K562 (cell line): ENCODE measurements around the gene CNNM2. TPM values are rescaled to one million over a fixed set of nuclear protein-coding genes. Genes with fewer than 3 reads are reported as not detected.

Source experiments
- ATAC-seq: fragments of 200-7000 bp; cut with Tn5 transposase; 3 replicates; pipeline ENCODE4 v1.9.1; 2020; ENCODE audit warnings: moderate library complexity
- BruUV-seq: library from RNA; stranded (reverse); fragments of 400-500 nt; replicated peaks from 2 replicates; lab custom pipeline; 2021; lab: Mats Ljungman, UMichigan
- CTCF ChIA-PET: fragments of 300-600 bp; formaldehyde crosslinking; extraction: SDS; loops from one replicate; lab custom pipeline; 2021; ENCODE audit warnings: low intra/inter-chr PET ratio; lab: Yijun Ruan, JAX
- POLR2A ChIA-PET: fragments of 300-600, 350-650 bp; sonication (Branson Sonifier 250); formaldehyde crosslinking; extraction: SDS; loops from one replicate; lab custom pipeline; 2021; ENCODE audit warnings: antibody characterized with exemption, inconsistent platforms; lab: Yijun Ruan, JAX
- DNase-seq, 4 experiments: peaks; one replicate each; pipeline versions ENCODE4 v3.0.0 to v3.0.0-alpha.2; 2011 to 2018; ENCODE audit warnings: low spot score in 3 of 4, mixed read lengths in 3 of 4; ENCODE audit errors: extremely low read depth in 1 of 4
- FAIRE-seq: peaks from 2 replicates; lab custom pipeline; 2011; peaks lifted over from hg19 to GRCh38; lab: Jason Lieb, UNC
- H2AFZ ChIP-seq: 2 replicates; pipeline ENCODE4 v1.6.0; 2011; ENCODE audit warnings: low read depth, low read length, control low read depth, inconsistent platforms
- H3K27ac ChIP-seq: fragments of 200-600 bp; 3 replicates; pipeline ENCODE4 v1.8.0; 2011; ENCODE audit warnings: low read depth, mild to moderate bottlenecking, control low read depth, inconsistent platforms, low read length, moderate library complexity, mixed read lengths; ENCODE audit errors: extremely low read depth
- H3K27me3 ChIP-seq, 2 experiments: fragments of 300-600 bp in 1 of 2; 2 replicates in 1 of 2; 3 replicates in 1 of 2; pipeline versions ENCODE4 v1.6.0 to v1.8.0; 2011; ENCODE audit warnings: inconsistent platforms in 2 of 2, low read length in 2 of 2, mild to moderate bottlenecking in 1 of 2, mixed read lengths in 1 of 2, moderate library complexity in 1 of 2; ENCODE audit not compliant: control insufficient read depth in 2 of 2, insufficient read depth in 2 of 2
- H3K36me3 ChIP-seq: fragments of 300-600 bp; 3 replicates; pipeline ENCODE4 v1.8.0; 2011; ENCODE audit warnings: mild to moderate bottlenecking, low read length, inconsistent platforms; ENCODE audit not compliant: control insufficient read depth, insufficient read depth
- H3K4me1 ChIP-seq, 2 experiments: fragments of 200-600 bp in 1 of 2; replicated peaks in 1 of 2; 2 replicates in 1 of 2; 3 replicates in 1 of 2; pipeline versions ENCODE4 v1.5.1 to v1.8.0; 2011; ENCODE audit warnings: inconsistent platforms in 2 of 2, low read length in 2 of 2, mild to moderate bottlenecking in 1 of 2, mixed read lengths in 1 of 2, moderate library complexity in 1 of 2; ENCODE audit not compliant: control insufficient read depth in 2 of 2, insufficient read depth in 2 of 2
- H3K4me2 ChIP-seq: 2 replicates; pipeline ENCODE4 v1.6.1; 2011; ENCODE audit warnings: low read length, control low read depth, inconsistent platforms, mixed read lengths; ENCODE audit not compliant: insufficient read depth
- H3K4me3 ChIP-seq: fragments of 200-600 bp; sonication (generic), shearing (Covaris generic); 2 replicates; pipeline ENCODE4 v1.5.1; 2016; ENCODE audit warnings: control low read depth, inconsistent platforms
- H3K79me2 ChIP-seq: fragments of 200-600 bp; 3 replicates; pipeline ENCODE4 v1.8.0; 2011; ENCODE audit warnings: low read length, inconsistent platforms; ENCODE audit not compliant: control insufficient read depth, insufficient read depth
- H3K9ac ChIP-seq, 2 experiments: 2 replicates each; pipeline versions ENCODE4 v1.6.0 to v1.6.1; 2011; ENCODE audit warnings: low read depth in 2 of 2, low read length in 2 of 2, control low read depth in 1 of 2, inconsistent platforms in 1 of 2, mild to moderate bottlenecking in 1 of 2, mixed read lengths in 1 of 2; ENCODE audit not compliant: insufficient read depth in 1 of 2
- H3K9me1 ChIP-seq: one replicate; pipeline ENCODE4 v1.6.0; 2011; ENCODE audit warnings: inconsistent platforms, mild to moderate bottlenecking, low read length, moderate library complexity; ENCODE audit not compliant: control insufficient read depth, insufficient read depth
- H3K9me3 ChIP-seq: replicated peaks from 2 replicates; pipeline ENCODE4 v1.5.1; 2011; ENCODE audit warnings: low read depth, low read length, inconsistent platforms; ENCODE audit not compliant: control insufficient read depth, insufficient read depth
- H4K20me1 ChIP-seq: replicated peaks from 2 replicates; pipeline ENCODE4 v1.6.1; 2011; ENCODE audit warnings: low read length, inconsistent platforms, mixed read lengths; ENCODE audit not compliant: control insufficient read depth, insufficient read depth
- CEBPG ChIP-seq, 3 experiments: fragments of 200-800 bp in 1 of 3; sonication (Bioruptor generic) in 1 of 3; sonication (generic) in 1 of 3; formaldehyde crosslinking in 1 of 3; IDR thresholded peaks in 2 of 3; conservative IDR thresholded peaks in 1 of 3; 2 replicates each; pipeline versions ENCODE4 v1.6.1 to v1.8.0; 2016 to 2022; ENCODE audit warnings: missing compliant biosample characterization in 2 of 3, missing genetic modification characterization in 2 of 3, mild to moderate bottlenecking in 1 of 3, missing genetic modification reagents in 1 of 3
- ELK3 ChIP-seq: fragments of 450-650 bp; formaldehyde crosslinking; IDR thresholded peaks from 2 replicates; pipeline ENCODE4 v1.4.0; 2020; ENCODE audit warnings: mild to moderate bottlenecking
- KHSRP ChIP-seq: fragments of 450-650 bp; IDR thresholded peaks from 2 replicates; pipeline ENCODE4 v1.6.1; 2017
- MED1 ChIP-seq: sonication (generic); formaldehyde crosslinking; IDR thresholded peaks from 2 replicates; pipeline ENCODE4 v1.8.1; 2023; ENCODE audit warnings: missing genetic modification reagents, borderline replicate concordance
- MYC ChIP-seq, 2 experiments: fragments of 250-450 bp in 1 of 2; sonication (Bioruptor Pico) in 1 of 2; IDR thresholded peaks; 2 replicates each; pipeline versions ENCODE4 v1.5.1 to v1.6.1; 2012 to 2021; ENCODE audit warnings: low read depth in 2 of 2, borderline replicate concordance in 1 of 2, improper control_type of control experiment in 1 of 2, low read length in 1 of 2, mild to moderate bottlenecking in 1 of 2, moderate library complexity in 1 of 2
- ZKSCAN8 ChIP-seq: fragments of 200-800 bp; sonication (Bioruptor generic); IDR thresholded peaks from 2 replicates; pipeline ENCODE4 v1.6.1; 2016; ENCODE audit warnings: missing genetic modification characterization, missing compliant biosample characterization
- WGBS: fragments of 100-300 bp; shearing (Covaris generic); methylation state at CpG from one replicate; pipeline ENCODE4 v1.1.6; 2016; ENCODE audit warnings: low coverage, mixed read lengths; ENCODE audit not compliant: insufficient coverage; ENCODE audit errors: missing lambda C conversion rate; 5-methylcytosine and 5-hydroxymethylcytosine counted together
- in situ Hi-C: fragments of 300-500 bp; cut with MboI; formaldehyde crosslinking; loops from 4 replicates; pipeline ENCODE4 v1.15.0; 2018; ENCODE audit warnings: inconsistent platforms, mixed read lengths
- intact Hi-C: fragments of 100-400 bp; cut with micrococcal nuclease; formaldehyde crosslinking; loops from 2 replicates; pipeline ENCODE4 v1.14.2; 2022
- polyA plus RNA-seq, 8 experiments: library from polyadenylated mRNA; depleted of rRNA in 4 of 8; stranded (reverse) in 5 of 8; unstranded in 3 of 8; fragments of >200 nt; fragmentation: Nextera tagmentation in 2 of 8; fragmentation: Illumina TruSeq in 1 of 8; extraction: Ambion mirVana in 2 of 8; extraction: Trizol in 1 of 8; gene quantifications; 2 replicates each; pipeline versions ENCODE4 v1.2.1 to v1.2.3, GENCODE V29; 2011 to 2014; ENCODE audit warnings: inconsistent platforms in 1 of 8, missing spikeins in 1 of 8
- total RNA-seq, 7 experiments: library from RNA; depleted of rRNA in 6 of 7; stranded (reverse); fragments of >200 nt in 6 of 7; fragmentation: Illumina TruSeq in 2 of 7; extraction: Trizol in 2 of 7; gene quantifications; 2 replicates each; pipeline versions ENCODE4 v1.2.1 to v1.2.3, GENCODE V29; 2011 to 2021; ENCODE audit warnings: low replicate concordance in 1 of 7

CNNM2 gene
- total and polyA plus RNA-seq, 9 of the 15 experiments (the other 6 are each of a cell fraction or from before 2014, with no cell fraction given) = 0.21 to 5.0 (median 1.3) TPM

GRCh38 chr10:102880256-102880655 lies 37.8 kb upstream of the CNNM2 start:
- Histone ChIP-seq H3K9ac (no peak overlapping the region), H3K4me1 (no peaks in the 10 kb centered on the region; a peak in 1 of 5 replicates), H3K36me3 (no peaks in the 10 kb centered on the region), H3K9me3 (no peaks in the 10 kb centered on the region), H3K79me2 (no peaks in the 10 kb centered on the region), H3K27ac (no peak overlapping the region), H2AFZ (no peak overlapping the region), H3K9me1 (no peaks in the 10 kb centered on the region), H3K4me3 (no peak overlapping the region), H3K4me2 (no peak overlapping the region), H4K20me1 (no peaks in the 10 kb centered on the region), H3K27me3 (no peaks in the 10 kb centered on the region)
- intact Hi-C loops (no loop called here), in situ Hi-C loops (no loop called here)
- ChIA-PET POLR2A (no interaction called here), CTCF (no interaction called here)
- no peak for ATAC-seq
- no peak for TF ChIP-seq KHSRP
- no peak for TF ChIP-seq MYC (IDR thresholded peaks at IDR 0.05; ENCODE audit: low read depth, low read length)
- no peak for TF ChIP-seq MYC (CRISPR knock-in tag; IDR thresholded peaks at IDR 0.05; ENCODE audit: borderline replicate concordance, low read depth)
- no peak for TF ChIP-seq CEBPG (CRISPR knock-in tag; IDR thresholded peaks at IDR 0.05)
- peak; percentile 15 to 60; a peak in 2 of 4 replicates for TF ChIP-seq CEBPG (tag; conservative IDR thresholded peaks at IDR 0.05 in 1 of 2, IDR thresholded peaks at IDR 0.05 in 1 of 2)
- no peak for TF ChIP-seq MED1 (CRISPR knock-in tag)
- TF ChIP-seq ELK3 (CRISPR knock-in tag) = no peak
- no peak for TF ChIP-seq ZKSCAN8 (CRISPR knock-in tag)
- no peak for DNase-seq
- no TSS peak for BruUV-seq
- no peak for FAIRE-seq
- WGBS = 0% methylated on average over 2 of the region's 2 CpGs
